GM12878 (cell line): ENCODE measurements around the gene SCRN2. TPM values are rescaled to one million over a fixed set of nuclear protein-coding genes. Genes with fewer than 3 reads are reported as not detected.

Source experiments
- ATAC-seq: fragments of 200-7000 bp; cut with Tn5 transposase; 3 replicates; pipeline ENCODE4 v1.9.1; 2020; ENCODE audit warnings: mild to moderate bottlenecking, moderate library complexity
- BruUV-seq: library from RNA; stranded (reverse); fragments of 400-500 nt; replicated peaks from 2 replicates; lab custom pipeline; 2021; lab: Mats Ljungman, UMichigan
- CTCF ChIA-PET: fragments of 300-600 bp; sonication (Branson Sonifier 250); formaldehyde crosslinking; extraction: SDS; loops from one replicate; lab custom pipeline; 2021; ENCODE audit warnings: inconsistent platforms; lab: Yijun Ruan, JAX
- POLR2A ChIA-PET: fragments of 350-600 bp; formaldehyde crosslinking; extraction: SDS; loops from one replicate; lab custom pipeline; 2021; ENCODE audit warnings: inconsistent platforms; lab: Charles Lee
- RAD21 ChIA-PET: fragments of 300-600 bp; sonication (Branson Sonifier 250); formaldehyde crosslinking; loops from one replicate; lab custom pipeline; 2023; ENCODE audit warnings: antibody characterized with exemption; ENCODE audit not compliant: unreplicated experiment; lab: Charles Lee
- SMC1A ChIA-PET: fragments of 300-600 bp; sonication (Branson Sonifier 250); formaldehyde crosslinking; loops from one replicate; lab custom pipeline; 2023; ENCODE audit not compliant: unreplicated experiment, uncharacterized antibody; lab: Charles Lee
- DNase-seq: peaks from one replicate; pipeline ENCODE4 v3.0.0-alpha.2; 2011; ENCODE audit warnings: low read depth, low spot score
- FAIRE-seq: peaks from 3 replicates; lab custom pipeline; 2011; peaks lifted over from hg19 to GRCh38; lab: Jason Lieb, UNC
- H2AFZ ChIP-seq: 2 replicates; pipeline ENCODE4 v1.6.0; 2011; ENCODE audit warnings: low read depth, low read length, control low read depth; ENCODE audit not compliant: control insufficient read depth
- H3K27ac ChIP-seq: 2 replicates; pipeline ENCODE4 v1.5.1; 2011; ENCODE audit warnings: control low read depth; ENCODE audit not compliant: control insufficient read depth, insufficient read depth
- H3K27me3 ChIP-seq, 2 experiments: replicated peaks in 1 of 2; 2 replicates each; pipeline versions ENCODE4 v1.6.0 to v1.6.1; 2011; ENCODE audit warnings: low read length in 1 of 2; ENCODE audit not compliant: control insufficient read depth in 2 of 2, insufficient read depth in 2 of 2
- H3K36me3 ChIP-seq, 2 experiments: 2 replicates each; pipeline ENCODE4 v1.5.1; 2011; ENCODE audit warnings: low read length in 1 of 2; ENCODE audit not compliant: control insufficient read depth in 2 of 2, insufficient read depth in 2 of 2
- H3K4me1 ChIP-seq: 2 replicates; pipeline ENCODE4 v1.6.1; 2011; ENCODE audit warnings: mild to moderate bottlenecking, low read length, moderate library complexity, mixed read lengths; ENCODE audit not compliant: control insufficient read depth, insufficient read depth
- H3K4me2 ChIP-seq: 2 replicates; pipeline ENCODE4 v1.6.0; 2011; ENCODE audit warnings: control low read depth; ENCODE audit not compliant: control insufficient read depth, insufficient read depth
- H3K4me3 ChIP-seq: fragments of 200-600 bp; sonication (generic); 2 replicates; pipeline ENCODE4 v1.5.1; 2016
- H3K79me2 ChIP-seq: 2 replicates; pipeline ENCODE4 v1.6.0; 2011; ENCODE audit warnings: low read length; ENCODE audit not compliant: control insufficient read depth, insufficient read depth
- H3K9ac ChIP-seq: 2 replicates; pipeline ENCODE4 v1.8.0; 2011; ENCODE audit warnings: low read length, control low read depth, mixed read lengths; ENCODE audit not compliant: control insufficient read depth, insufficient read depth
- H3K9me3 ChIP-seq: replicated peaks from 3 replicates; pipeline ENCODE4 v1.5.1; 2011; ENCODE audit warnings: mild to moderate bottlenecking, low read length; ENCODE audit not compliant: control insufficient read depth, insufficient read depth
- H4K20me1 ChIP-seq: 2 replicates; pipeline ENCODE4 v1.6.0; 2011; ENCODE audit not compliant: control insufficient read depth, insufficient read depth
- CBFB ChIP-seq: IDR thresholded peaks from 2 replicates; pipeline ENCODE4 v1.6.1; 2016; ENCODE audit warnings: antibody characterized with exemption, low read depth
- POLR2AphosphoS5 ChIP-seq: IDR thresholded peaks from 2 replicates; pipeline ENCODE4 v1.6.1; 2011; ENCODE audit warnings: mild to moderate bottlenecking, low read length, inconsistent platforms
- SUPT20H ChIP-seq: IDR thresholded peaks from 2 replicates; pipeline ENCODE4 v1.6.1; 2011; ENCODE audit warnings: low read depth, mild to moderate bottlenecking, low read length, moderate library complexity, borderline replicate concordance; ENCODE audit not compliant: control insufficient read depth
- WGBS: methylation state at CpG from one replicate; pipeline ENCODE4 v1.1.6; 2016; ENCODE audit warnings: low lambda C conversion rate; ENCODE audit not compliant: insufficient replicate concordance, insufficient coverage; ENCODE audit errors: missing lambda C conversion rate; 5-methylcytosine and 5-hydroxymethylcytosine counted together
- in situ Hi-C: fragments of 300-500 bp; cut with MboI; formaldehyde crosslinking; loops from 9 replicates; pipeline ENCODE4 v1.14.3; 2018; ENCODE audit warnings: mixed read lengths
- intact Hi-C: fragments of 100-400 bp; cut with micrococcal nuclease; formaldehyde crosslinking; loops from one replicate; pipeline ENCODE4 v1.14.2; 2022; ENCODE audit not compliant: unreplicated experiment
- polyA plus RNA-seq, 11 experiments: library from polyadenylated mRNA; depleted of rRNA in 4 of 11; unstranded in 6 of 11; stranded (reverse) in 5 of 11; fragments of >200 nt; fragmentation: Nextera tagmentation in 4 of 11; fragmentation: Illumina TruSeq in 1 of 11; extraction: Ambion mirVana in 4 of 11; extraction: Trizol in 1 of 11; gene quantifications; 1 replicate in 1 of 11; 2 replicates in 10 of 11; pipeline versions ENCODE4 v1.2.1 to v1.2.3, GENCODE V29; 2011 to 2016; ENCODE audit warnings: inconsistent platforms in 2 of 11, missing spikeins in 2 of 11, low read depth in 1 of 11
- total RNA-seq, 4 experiments: library from RNA; depleted of rRNA in 3 of 4; stranded (reverse); fragments of >200 nt in 3 of 4; fragmentation: Illumina TruSeq in 1 of 4; extraction: Trizol in 1 of 4; gene quantifications; 2 replicates each; pipeline versions ENCODE4 v1.2.1 to v1.2.3, GENCODE V29; 2013 to 2021
- TF ChIP-seq, protein P1 (sequence below): fragments of 450-650 bp; IDR thresholded peaks from 2 replicates; pipeline ENCODE4 v1.6.1; 2018; ENCODE audit warnings: borderline replicate concordance, mild to moderate bottlenecking; ENCODE audit not compliant: partially characterized antibody

The SCRN2 gene
- total and polyA plus RNA-seq, 10 of the 15 experiments (the other 5 are each of a cell fraction or from before 2014, with no cell fraction given) = 0.34 to 33.3 (median 20.1) TPM

DNA sequence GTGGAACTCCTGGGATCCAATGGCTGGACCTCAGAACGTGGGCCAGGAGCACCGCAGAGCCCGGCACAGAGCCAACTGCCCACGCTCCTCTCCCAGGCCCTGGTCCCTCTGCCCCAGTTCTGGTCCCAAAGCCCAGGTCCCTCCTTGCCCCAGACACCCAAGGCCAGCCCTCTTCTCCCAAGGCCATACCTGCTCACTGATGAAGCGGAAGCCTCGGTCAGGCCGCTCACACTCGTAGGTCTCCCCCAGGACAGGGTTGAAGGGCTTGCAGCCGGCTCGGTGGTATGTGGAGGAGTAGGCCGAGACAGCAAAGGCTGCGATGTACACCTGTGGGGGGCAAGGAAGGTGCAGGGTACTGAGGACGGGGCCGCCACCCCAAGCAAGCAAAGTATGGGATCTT, 28.0 kb downstream of the SCRN2 start:
- FAIRE-seq (no peak), DNase-seq (no peak), ATAC-seq (no peak)
- Histone ChIP-seq H3K27ac (no peak overlapping the region), H3K9ac (no peak overlapping the region), H3K4me3 (no peak overlapping the region), H3K4me2 (no peak overlapping the region), H4K20me1 (no peaks in the 10 kb centered on the region), H3K27me3 (no peaks in the 10 kb centered on the region), H3K4me1 (no peaks in the 10 kb centered on the region), H3K36me3 (peaks cover 11% of the 10 kb centered on the region in 2 experiments; a peak in 3 of 4 replicates), H3K9me3 (no peaks in the 10 kb centered on the region), H2AFZ (no peak overlapping the region), H3K79me2 (no peaks in the 10 kb centered on the region)
- SMC1A ChIA-PET = no interaction called here
- POLR2A ChIA-PET = interaction anchor here (0.6 kb wide), 1 partner anchor 42 kb away, joined by 3 read pairs; no protein-coding TSS in a partner anchor
- intact Hi-C loops (no loop called here), in situ Hi-C loops (no loop called here)
- RAD21 ChIA-PET = no interaction called here
- CTCF ChIA-PET = no interaction called here
- 87% methylated on average over 14 of the region's 14 CpGs for WGBS
- BruUV-seq = no TSS peak
- no peak for TF ChIP-seq POLR2AphosphoS5
- TF ChIP-seq SUPT20H = no peak
- no peak for TF ChIP-seq CBFB
- TF ChIP-seq, protein P1, sequence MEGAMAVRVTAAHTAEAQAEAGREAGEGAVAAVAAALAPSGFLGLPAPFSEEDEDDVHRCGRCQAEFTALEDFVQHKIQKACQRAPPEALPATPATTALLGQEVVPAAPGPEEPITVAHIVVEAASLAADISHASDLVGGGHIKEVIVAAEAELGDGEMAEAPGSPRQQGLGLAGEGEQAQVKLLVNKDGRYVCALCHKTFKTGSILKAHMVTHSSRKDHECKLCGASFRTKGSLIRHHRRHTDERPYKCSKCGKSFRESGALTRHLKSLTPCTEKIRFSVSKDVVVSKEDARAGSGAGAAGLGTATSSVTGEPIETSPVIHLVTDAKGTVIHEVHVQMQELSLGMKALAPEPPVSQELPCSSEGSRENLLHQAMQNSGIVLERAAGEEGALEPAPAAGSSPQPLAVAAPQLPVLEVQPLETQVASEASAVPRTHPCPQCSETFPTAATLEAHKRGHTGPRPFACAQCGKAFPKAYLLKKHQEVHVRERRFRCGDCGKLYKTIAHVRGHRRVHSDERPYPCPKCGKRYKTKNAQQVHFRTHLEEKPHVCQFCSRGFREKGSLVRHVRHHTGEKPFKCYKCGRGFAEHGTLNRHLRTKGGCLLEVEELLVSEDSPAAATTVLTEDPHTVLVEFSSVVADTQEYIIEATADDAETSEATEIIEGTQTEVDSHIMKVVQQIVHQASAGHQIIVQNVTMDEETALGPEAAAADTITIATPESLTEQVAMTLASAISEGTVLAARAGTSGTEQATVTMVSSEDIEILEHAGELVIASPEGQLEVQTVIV = no peak
- TF ChIP-seq, all 136 proteins: peak for 0
